HG03342 (cell line): ENCODE measurements around the gene C1QTNF1.

Experiments used
- ATAC-seq: cut with Tn5 transposase; IDR thresholded peaks from one replicate; pipeline ENCODE4 v1.9.1; 2021; ENCODE audit warnings: mild to moderate bottlenecking, moderate library complexity; ENCODE audit not compliant: unreplicated experiment

Gene C1QTNF1

GRCh38 chr17:79075861-79076406 is 52.0 kb downstream of the C1QTNF1 start:
- ATAC-seq = no peak

GRCh38 chr17:79077587-79077986 is 53.6 kb downstream of the C1QTNF1 start:
- ATAC-seq = no peak

GRCh38 chr17:79078476-79079190 is 54.7 kb downstream of the C1QTNF1 start:
- ATAC-seq = no peak

- no peak for ATAC-seq
These were observed 55.6 kb downstream of the C1QTNF1 start for GRCh38 chr17:79079421-79080200.

- no peak for ATAC-seq
These were observed 56.4 kb downstream of the C1QTNF1 start for GRCh38 chr17:79080349-79080748.

GRCh38 chr17:79080761-79081290 is 56.9 kb downstream of the C1QTNF1 start:
- no peak for ATAC-seq

- no peak for ATAC-seq
These were observed 57.8 kb downstream of the C1QTNF1 start for GRCh38 chr17:79081571-79082276.

- no peak for ATAC-seq
These were observed 58.6 kb downstream of the C1QTNF1 start for GRCh38 chr17:79082311-79083190.

GRCh38 chr17:79083191-79083971 is 59.4 kb downstream of the C1QTNF1 start:
- ATAC-seq = no peak

- ATAC-seq = no peak
These were observed 60.6 kb downstream of the C1QTNF1 start for GRCh38 chr17:79084291-79085153.

- ATAC-seq = no peak
These were observed 61.4 kb downstream of the C1QTNF1 start for GRCh38 chr17:79085154-79085920.

GRCh38 chr17:79085921-79086551 is 62.1 kb downstream of the C1QTNF1 start:
- no peak for ATAC-seq

- no peak for ATAC-seq
These were observed 62.8 kb downstream of the C1QTNF1 start for GRCh38 chr17:79086609-79087427.

- ATAC-seq = no peak
These were observed 63.6 kb downstream of the C1QTNF1 start for GRCh38 chr17:79087428-79088143.

- ATAC-seq = no peak
These were observed 64.5 kb downstream of the C1QTNF1 start for GRCh38 chr17:79088247-79088996.
